Sigmoid colon (tissue), 4 donors: ENCODE data around the gene CHTOP.

Source experiments
- EP300 ChIP-seq, 4 donors: sonication (generic); formaldehyde crosslinking; IDR thresholded peaks; one replicate each; pipeline ENCODE4 v1.6.1; 2017; ENCODE audit warnings: antibody characterized with exemption in 4 of 4
- POLR2A ChIP-seq, 2 donors: fragments of 450-650 bp; IDR thresholded peaks; one replicate each; pipeline ENCODE4 v1.6.1; 2016; ENCODE audit warnings: antibody characterized with exemption in 2 of 2, mild to moderate bottlenecking in 2 of 2, moderate library complexity in 2 of 2
- TF ChIP-seq, protein P1 (sequence below), 4 experiments: fragments of 450-650 bp in 3 of 4; fragments of 200-600 bp in 1 of 4; IDR thresholded peaks; one replicate each; pipeline ENCODE4 v1.5.1; 2016 to 2019; ENCODE audit warnings: antibody characterized with exemption in 4 of 4, mild to moderate bottlenecking in 3 of 4, moderate library complexity in 2 of 4

DNA sequence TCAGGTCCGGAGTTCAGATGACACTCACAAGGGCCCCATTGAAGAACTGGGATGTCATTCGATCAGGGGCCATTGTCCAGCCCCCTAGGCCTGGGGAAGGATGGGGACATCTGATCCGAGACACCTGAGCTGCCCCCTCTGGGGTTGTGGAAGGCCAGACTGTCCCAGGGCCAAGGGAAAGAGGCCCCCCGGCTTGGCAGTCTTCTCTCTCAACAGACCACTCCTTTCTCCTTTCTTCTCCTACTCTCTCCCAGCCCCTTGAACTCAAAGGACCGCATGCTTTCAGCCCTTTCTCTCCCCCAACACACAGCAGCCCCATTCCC, 4.6 kb upstream of the CHTOP start:
- TF ChIP-seq, protein P1, sequence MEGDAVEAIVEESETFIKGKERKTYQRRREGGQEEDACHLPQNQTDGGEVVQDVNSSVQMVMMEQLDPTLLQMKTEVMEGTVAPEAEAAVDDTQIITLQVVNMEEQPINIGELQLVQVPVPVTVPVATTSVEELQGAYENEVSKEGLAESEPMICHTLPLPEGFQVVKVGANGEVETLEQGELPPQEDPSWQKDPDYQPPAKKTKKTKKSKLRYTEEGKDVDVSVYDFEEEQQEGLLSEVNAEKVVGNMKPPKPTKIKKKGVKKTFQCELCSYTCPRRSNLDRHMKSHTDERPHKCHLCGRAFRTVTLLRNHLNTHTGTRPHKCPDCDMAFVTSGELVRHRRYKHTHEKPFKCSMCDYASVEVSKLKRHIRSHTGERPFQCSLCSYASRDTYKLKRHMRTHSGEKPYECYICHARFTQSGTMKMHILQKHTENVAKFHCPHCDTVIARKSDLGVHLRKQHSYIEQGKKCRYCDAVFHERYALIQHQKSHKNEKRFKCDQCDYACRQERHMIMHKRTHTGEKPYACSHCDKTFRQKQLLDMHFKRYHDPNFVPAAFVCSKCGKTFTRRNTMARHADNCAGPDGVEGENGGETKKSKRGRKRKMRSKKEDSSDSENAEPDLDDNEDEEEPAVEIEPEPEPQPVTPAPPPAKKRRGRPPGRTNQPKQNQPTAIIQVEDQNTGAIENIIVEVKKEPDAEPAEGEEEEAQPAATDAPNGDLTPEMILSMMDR (IDR thresholded peaks at IDR 0.05): no peak
- no peak for TF ChIP-seq EP300 (IDR thresholded peaks at IDR 0.05)
- TF ChIP-seq POLR2A (IDR thresholded peaks at IDR 0.05): no peak
